Umbilical cord (tissue), 1 donor: ENCODE data around the gene PAX3. TPM values are rescaled to one million over a fixed set of nuclear protein-coding genes. Genes with fewer than 3 reads are reported as not detected.

Experiments
- total RNA-seq: library from RNA; depleted of rRNA; stranded (reverse); fragments of >200 nt; gene quantifications from one replicate; pipeline ENCODE4 v1.2.3, GENCODE V29; 2014; ENCODE audit warnings: low replicate concordance; ENCODE audit not compliant: insufficient read depth

PAX3 gene
- total RNA-seq, 1 donor from 2014 or later, result 4.6 TPM

Other genes starting within 250 kb of the PAX3 start
- gene SGPP2, start 125.5 kb upstream of the PAX3 start, total RNA-seq, result 1.2 TPM